NOMO-1 treated with dmso at 0.1 percent for 144 hours (cell line): ENCODE data around the gene MARCHF3.
"Not testable (repeated sequence)": the region's sequence is repeated elsewhere in the genome, so short reads cannot be mapped to it uniquely, and the experiment has no call there.

Experiments used
- DNase-seq: peaks from one replicate; lab custom pipeline; 2025; ENCODE audit not compliant: unreplicated experiment; lab: John Stamatoyannopoulos, UW

MARCHF3 gene

DNA sequence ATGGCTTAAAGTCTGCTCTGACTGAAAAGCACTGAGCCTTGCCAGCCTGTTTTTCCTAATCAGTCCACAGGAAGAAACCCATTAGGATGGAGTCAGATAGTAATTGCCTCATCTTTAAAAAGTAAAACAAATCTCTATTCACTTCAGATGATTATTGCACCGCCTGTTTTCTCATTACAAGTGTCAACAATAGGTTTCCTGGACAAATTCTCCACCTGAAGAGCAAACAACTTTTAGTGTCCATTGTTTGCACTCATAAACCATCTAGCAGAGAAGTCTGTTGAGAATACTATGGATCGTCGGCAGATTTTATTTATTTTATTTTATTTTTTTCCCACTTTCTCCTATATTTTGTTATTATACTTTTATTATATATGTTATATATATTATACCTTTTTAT lies 22.7 kb upstream of the MARCHF3 start:
- no peak for DNase-seq

DNA sequence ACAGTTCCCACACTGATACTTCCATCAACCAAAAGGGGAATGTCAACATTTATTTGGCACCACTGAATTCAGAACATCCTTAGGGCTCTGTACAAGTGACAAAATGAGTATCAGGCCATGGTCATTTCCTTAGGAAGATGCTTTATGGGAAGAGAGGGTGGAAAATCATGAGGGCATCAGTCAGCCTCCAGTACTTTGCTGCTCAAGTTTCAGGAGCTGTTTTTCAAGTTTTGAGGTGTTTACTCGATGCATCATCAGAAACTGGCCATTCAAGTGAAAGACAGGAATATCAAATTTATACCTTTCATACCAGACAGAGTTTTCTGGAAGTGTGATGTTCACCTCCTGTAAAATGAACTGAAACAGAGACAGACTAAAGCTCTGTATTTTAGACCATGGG lies 21.2 kb upstream of the MARCHF3 start:
- DNase-seq = no peak

DNA sequence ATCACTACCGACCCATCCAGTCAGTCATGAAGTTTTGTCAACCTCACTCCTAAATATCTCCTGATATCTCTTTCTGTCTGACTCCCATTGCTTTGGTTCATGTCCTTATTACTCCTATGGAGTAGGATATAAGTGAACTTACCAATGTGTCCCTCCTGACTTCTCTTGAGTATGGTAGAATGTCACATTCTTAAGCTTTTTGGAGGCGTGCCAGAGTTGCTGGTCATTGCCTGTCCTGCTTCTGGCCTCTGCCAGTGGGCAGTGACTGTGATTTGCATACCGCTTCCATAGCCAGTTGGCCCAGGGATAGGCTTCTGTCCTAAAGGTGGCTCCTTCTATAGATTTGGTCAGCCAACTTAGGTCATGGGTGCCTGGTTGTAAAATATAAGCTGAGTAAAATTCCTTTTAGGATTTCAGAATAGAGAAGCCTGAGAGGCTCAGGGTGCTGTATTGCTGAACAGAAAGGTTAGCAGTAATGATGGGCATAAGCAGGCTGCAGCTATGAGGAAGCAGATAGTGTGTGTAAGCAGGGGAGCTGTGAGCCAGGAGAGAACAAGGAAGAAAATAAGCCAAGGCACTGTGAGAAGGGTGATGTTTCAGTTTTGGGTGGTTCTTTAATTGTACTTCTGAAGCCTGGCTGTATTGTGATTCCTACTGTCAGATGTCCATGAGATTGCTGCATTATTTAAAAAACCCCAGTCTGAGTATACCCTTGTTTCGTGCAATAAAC lies 16.1 kb upstream of the MARCHF3 start:
- DNase-seq = no peak

DNA sequence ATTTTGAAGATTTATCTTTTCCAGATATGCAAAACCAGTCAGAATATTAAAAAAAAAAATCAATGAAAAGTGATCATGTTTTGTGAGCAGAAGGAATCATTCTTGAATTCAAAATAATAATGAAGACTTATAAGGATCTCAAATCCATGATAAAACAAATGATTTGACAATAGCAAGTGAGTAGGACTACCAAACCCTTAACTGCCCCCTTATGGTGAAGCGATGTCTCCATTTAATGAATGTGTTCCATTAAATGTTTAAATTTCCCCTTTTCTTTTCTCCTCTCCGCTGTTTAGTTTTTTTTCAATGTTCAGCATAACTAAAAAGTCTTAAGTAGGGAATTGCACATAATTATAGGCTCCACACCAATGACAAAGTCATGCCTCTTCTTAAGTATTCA lies 12.2 kb upstream of the MARCHF3 start:
- no peak for DNase-seq

DNA sequence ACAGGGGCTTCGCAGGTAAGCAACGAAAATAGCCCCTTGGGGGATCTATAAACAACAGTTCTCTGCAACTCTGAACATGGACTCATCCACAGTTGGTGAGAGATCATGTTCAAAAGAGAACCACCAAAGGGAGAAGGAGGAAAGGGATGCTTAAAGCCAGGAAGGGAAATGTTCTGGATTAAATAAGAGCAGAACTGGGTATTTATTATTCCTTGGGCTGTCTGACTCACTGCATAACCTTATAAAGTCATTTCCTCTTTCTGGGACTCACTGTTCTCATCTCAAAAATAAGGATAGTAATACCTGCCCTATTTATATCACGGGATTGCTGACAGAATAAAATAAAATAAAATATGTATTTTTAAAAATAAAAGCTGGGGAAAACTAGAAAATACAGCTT lies 11.2 kb upstream of the MARCHF3 start:
- no peak for DNase-seq

GRCh38 chr5:127040796-127041520 lies 10.6 kb upstream of the MARCHF3 start:
- no peak for DNase-seq

DNA sequence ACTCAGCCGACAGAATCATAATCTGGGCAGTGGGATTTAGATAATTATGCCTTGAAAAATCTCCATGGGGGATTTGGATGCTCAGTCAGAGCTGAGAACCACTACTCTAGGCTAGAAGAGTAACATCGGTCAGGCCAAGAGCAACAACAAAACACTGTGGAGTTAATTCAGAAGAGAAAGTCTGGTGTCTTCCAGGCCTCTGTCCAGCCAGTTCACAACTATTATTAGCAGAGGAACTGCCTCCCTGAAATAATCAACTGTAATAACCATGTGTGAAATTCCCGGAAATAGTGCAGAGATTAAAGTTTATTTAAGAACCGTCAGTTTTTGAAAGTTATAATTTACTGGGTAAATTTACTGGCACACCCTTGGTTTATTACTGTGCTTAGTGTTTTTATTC lies 8.2 kb upstream of the MARCHF3 start:
- no peak for DNase-seq

GRCh38 chr5:127031863-127032232 lies 1.5 kb upstream of the MARCHF3 start:
- DNase-seq = no peak

DNA sequence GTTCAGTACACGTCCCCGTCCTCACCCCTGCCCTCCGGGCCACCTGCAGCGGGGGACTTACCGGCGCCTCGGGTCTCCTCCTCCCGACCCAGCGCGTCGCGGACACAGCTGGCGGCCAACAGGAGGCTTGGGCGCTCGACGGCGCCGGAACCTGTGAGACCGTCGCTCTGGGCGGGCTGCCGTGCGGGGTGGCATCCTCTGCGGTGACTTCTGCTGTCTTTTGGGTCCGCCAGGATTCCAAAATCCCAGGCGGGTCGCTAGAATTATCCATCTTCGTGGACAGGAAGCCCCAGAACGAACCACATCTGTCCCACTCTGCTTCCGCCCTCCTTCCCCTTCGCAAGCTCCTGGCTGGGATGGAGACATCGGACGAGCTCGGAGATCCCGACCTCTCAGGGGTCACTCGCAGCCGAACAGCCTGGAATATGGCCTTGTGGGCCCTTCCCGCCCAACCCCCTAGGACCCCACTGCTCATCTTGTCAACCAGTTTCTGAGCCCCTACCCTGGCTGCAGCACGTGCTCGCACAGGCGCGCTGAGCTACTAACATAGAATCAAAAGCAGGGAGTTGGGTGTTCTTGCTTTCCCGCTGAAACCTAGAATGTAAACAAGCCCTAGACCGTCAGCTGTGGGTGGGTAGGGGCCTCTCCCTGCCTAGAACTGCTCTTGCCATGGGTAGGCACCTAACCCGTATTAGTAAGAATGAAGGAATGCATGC lies 947 bp upstream of the MARCHF3 start:
- no peak for DNase-seq

DNA sequence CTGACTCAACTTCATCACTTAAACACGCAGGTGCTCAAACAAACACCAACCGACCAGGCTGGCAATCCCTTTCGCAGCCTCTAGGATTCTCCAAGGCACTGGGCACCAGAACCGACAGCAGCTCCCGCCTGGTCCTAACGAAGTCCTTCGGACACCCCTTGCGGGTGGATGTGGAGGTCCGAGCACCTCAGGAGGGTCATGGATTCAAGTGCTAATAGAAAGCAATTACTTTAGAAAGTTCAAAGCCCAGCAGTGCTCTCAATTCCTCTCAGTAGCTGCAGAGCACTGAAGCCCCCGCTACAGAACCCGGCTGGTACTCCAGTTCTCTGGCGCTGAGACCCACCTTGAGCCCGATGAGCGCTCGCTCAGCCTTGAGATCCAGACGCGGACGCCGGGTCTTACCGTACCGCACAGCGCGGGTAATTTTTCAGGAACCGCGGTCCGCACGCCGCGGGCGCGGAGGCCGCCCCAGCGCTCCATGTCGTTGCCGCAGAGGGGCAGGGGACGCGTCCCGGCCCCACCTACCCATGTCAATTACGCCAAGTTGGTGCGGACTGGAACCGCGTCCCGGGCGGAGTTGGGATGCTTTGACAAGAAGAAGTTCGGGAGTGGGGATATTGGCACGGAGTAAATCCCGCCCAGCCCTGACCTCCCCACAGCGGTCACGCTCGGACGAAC lies 638 bp downstream of the MARCHF3 start:
- DNase-seq = peak; percentile 16

DNA sequence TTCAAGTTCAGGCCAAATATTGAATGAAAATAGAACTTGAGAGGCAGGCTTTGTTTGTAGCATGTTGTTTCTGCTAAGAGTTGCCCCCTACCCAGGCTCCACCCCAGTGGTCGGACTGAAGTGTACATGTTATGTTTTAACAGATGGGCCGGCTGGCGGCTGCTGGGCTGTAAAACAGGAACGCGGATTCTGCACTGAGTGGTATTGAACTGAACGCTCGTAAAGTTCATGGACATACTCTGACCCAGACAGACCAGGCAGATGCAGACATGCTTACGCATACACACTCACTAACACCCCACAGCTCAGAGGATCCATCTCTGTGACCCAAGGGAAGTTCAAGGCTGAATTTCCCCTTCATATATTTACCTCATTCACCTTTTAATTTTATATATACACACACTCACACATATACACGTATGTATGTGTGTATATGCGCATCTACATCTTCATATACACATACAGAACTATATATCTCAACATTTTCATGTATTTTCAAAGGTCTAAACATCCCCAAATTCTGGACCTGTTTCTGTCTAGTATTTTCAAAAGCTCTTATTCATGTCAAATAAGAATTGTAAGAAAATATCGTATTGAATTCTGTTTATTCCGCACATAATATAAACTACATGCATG lies 1.4 kb downstream of the MARCHF3 start:
- peak; percentile 51 for DNase-seq

DNA sequence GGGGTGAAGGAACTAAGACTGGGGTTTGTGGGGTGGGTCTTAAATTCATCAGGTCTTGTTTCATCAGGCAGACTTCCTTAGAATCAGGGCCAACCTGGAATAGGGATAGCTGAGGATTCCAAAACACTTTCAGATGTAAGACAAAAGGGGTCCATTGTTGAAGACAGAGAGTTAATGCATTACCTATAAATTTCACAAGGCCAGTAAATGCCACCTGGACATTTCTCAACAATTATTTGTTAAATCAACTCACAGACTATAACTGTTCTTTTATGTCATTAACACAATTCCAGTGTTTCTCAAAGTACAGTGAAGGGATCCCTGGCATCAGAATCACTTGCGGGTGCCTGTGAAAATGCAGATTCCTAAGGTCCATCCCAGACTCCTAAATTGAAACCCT lies 2.8 kb downstream of the MARCHF3 start:
- DNase-seq = no peak

DNA sequence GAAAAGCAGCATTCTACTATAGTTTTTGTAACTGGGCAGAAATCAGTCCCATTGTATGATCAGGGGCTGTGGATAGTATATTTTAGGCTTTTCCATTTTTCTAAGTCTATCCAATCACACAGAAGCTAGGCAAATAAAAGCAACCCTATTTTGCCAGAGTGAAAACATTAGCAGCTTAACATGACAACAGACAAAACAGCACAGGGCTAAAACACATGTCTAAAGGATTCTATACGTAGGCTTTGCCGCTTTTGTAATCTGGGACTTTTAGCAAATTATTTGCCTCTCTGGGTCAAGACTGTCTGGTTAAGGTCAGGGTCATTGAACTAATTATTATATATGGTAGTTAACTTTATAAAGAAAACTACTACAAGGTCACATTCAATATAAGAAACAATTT lies 4.2 kb downstream of the MARCHF3 start:
- no peak for DNase-seq

DNA sequence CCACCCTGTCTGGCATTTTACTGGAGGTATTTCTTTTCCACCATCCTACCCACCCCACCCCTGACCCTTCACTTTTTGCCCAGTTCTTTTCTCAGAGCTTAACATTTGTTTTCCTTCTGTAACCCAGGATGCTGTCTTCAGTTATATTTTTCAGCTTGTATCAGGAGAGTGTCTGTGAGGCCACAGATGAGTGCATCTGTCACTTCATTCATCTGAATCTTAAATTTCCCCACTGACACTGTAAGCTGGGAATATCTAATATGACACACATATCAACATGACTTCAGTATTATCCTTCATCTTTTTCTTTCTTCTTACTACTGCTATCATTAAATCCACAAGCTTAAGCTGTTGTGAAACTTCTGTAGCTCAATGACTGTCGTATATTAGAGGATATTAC lies 4.9 kb downstream of the MARCHF3 start:
- DNase-seq = no peak

GRCh38 chr5:127024821-127025220 lies 5.5 kb downstream of the MARCHF3 start:
- DNase-seq = no peak

GRCh38 chr5:127023552-127024191 lies 6.7 kb downstream of the MARCHF3 start:
- DNase-seq = not testable (repeated sequence)

- DNase-seq = no peak
Observed at GRCh38 chr5:127022846-127023245, 7.5 kb downstream of the MARCHF3 start.

- DNase-seq = no peak
Observed at GRCh38 chr5:127019928-127020327, 10.4 kb downstream of the MARCHF3 start.

GRCh38 chr5:127016722-127017121 lies 13.6 kb downstream of the MARCHF3 start:
- not testable (repeated sequence) for DNase-seq

DNA sequence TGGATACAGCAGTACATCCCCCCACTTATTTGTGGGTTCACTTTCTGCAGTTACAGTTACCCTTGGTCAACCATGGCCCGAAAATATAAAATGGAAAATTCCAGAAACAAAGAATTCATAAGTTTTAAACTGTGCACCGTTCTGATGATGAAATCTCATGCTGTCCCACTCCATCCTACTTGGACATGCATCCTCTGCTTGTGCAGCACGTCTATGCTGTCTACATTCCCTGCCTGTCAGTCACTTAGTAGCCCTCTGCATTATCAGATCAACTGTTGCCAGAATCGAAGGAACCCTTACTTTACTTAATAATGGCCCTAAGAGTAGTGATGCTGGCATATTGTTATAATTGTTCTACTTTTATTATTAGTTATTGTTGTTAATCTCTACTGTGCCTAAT lies 14.6 kb downstream of the MARCHF3 start:
- no peak for DNase-seq

GRCh38 chr5:127014573-127014972 lies 15.8 kb downstream of the MARCHF3 start:
- peak; percentile 29 for DNase-seq
